K562 (cell line): Measurements from ENCODE around the gene CCL19. TPM values are rescaled to one million over a fixed set of nuclear protein-coding genes. Genes with fewer than 3 reads are reported as not detected.
A peak's percentile ranks its signal among the peaks of the same experiment; 100 is the strongest.

ENCODE experiments used
- ARID2 ChIP-seq: fragments of 450-650 bp; IDR thresholded peaks from 2 replicates; pipeline ENCODE4 v1.6.1; 2017; ENCODE audit warnings: antibody characterized with exemption, mild to moderate bottlenecking
- CEBPB ChIP-seq: fragments of 450-650 bp; IDR thresholded peaks from 2 replicates; pipeline ENCODE4 v1.6.1; 2016; ENCODE audit warnings: missing genetic modification characterization, missing compliant biosample characterization
- CREB1 ChIP-seq, 2 experiments: sonication (generic) in 1 of 2; formaldehyde crosslinking in 1 of 2; IDR thresholded peaks; 2 replicates each; pipeline versions ENCODE4 v1.6.1 to v1.8.0; 2012 to 2022; ENCODE audit warnings: inconsistent platforms in 1 of 2, mild to moderate bottlenecking in 1 of 2, missing genetic modification reagents in 1 of 2, moderate library complexity in 1 of 2
- EZH2 ChIP-seq: IDR thresholded peaks from 2 replicates; pipeline ENCODE4 v1.6.1; 2012; ENCODE audit warnings: low read depth, mild to moderate bottlenecking, inconsistent platforms, low read length, borderline replicate concordance
- FIP1L1 ChIP-seq: fragments of 200-400 bp; formaldehyde crosslinking; IDR thresholded peaks from 2 replicates; pipeline ENCODE4 v1.6.1; 2018; ENCODE audit warnings: mild to moderate bottlenecking, low read depth, low read length; ENCODE audit not compliant: poor library complexity, severe bottlenecking
- FOXP4 ChIP-seq: sonication (generic); formaldehyde crosslinking; IDR thresholded peaks from 2 replicates; pipeline ENCODE4 v1.8.0; 2022; ENCODE audit warnings: mild to moderate bottlenecking, missing genetic modification reagents, borderline replicate concordance
- HBP1 ChIP-seq: fragments of 450-650 bp; formaldehyde crosslinking; IDR thresholded peaks from 2 replicates; pipeline ENCODE4 v1.4.0; 2022; ENCODE audit warnings: missing genetic modification characterization
- HDAC2 ChIP-seq: fragments of 450-650 bp; IDR thresholded peaks from 2 replicates; pipeline ENCODE4 v1.6.1; 2016; ENCODE audit warnings: mild to moderate bottlenecking
- HMG20B ChIP-seq: fragments of 250-450 bp; sonication (Bioruptor Pico); IDR thresholded peaks from 2 replicates; pipeline ENCODE4 v1.5.0; 2021; ENCODE audit warnings: mild to moderate bottlenecking
- NBN ChIP-seq: fragments of 450-650 bp; IDR thresholded peaks from 2 replicates; pipeline ENCODE4 v1.6.1; 2016; ENCODE audit warnings: low read depth, mild to moderate bottlenecking
- NFRKB ChIP-seq: fragments of 450-650 bp; IDR thresholded peaks from 2 replicates; pipeline ENCODE4 v1.6.1; 2016; ENCODE audit warnings: low read depth
- SETDB1 ChIP-seq: IDR thresholded peaks from one replicate; pipeline ENCODE4 v1.6.1; 2012; ENCODE audit warnings: low read length, control low read depth, inconsistent platforms
- SNIP1 ChIP-seq: fragments of 450-650 bp; IDR thresholded peaks from 2 replicates; pipeline ENCODE4 v1.7.1; 2017; ENCODE audit warnings: low read depth, mild to moderate bottlenecking
- SUPT5H ChIP-seq: fragments of 450-650 bp; IDR thresholded peaks from 2 replicates; pipeline ENCODE4 v1.6.1; 2016
- TAF9B ChIP-seq: fragments of 450-650 bp; IDR thresholded peaks from 2 replicates; pipeline ENCODE4 v1.6.1; 2018; ENCODE audit warnings: mild to moderate bottlenecking; ENCODE audit not compliant: partially characterized antibody
- VEZF1 ChIP-seq: fragments of 200-800 bp; sonication (Bioruptor generic); IDR thresholded peaks from 2 replicates; pipeline ENCODE4 v1.6.1; 2017; ENCODE audit warnings: missing genetic modification characterization, missing compliant biosample characterization
- ZNF655 ChIP-seq: fragments of 250-450 bp; sonication (Bioruptor Pico); IDR thresholded peaks from 2 replicates; pipeline ENCODE4 v1.5.0; 2021
- polyA plus RNA-seq, 8 experiments: library from polyadenylated mRNA; depleted of rRNA in 4 of 8; stranded (reverse) in 5 of 8; unstranded in 3 of 8; fragments of >200 nt; fragmentation: Nextera tagmentation in 2 of 8; fragmentation: Illumina TruSeq in 1 of 8; extraction: Ambion mirVana in 2 of 8; extraction: Trizol in 1 of 8; gene quantifications; 2 replicates each; pipeline versions ENCODE4 v1.2.1 to v1.2.3, GENCODE V29; 2011 to 2014; ENCODE audit warnings: inconsistent platforms in 1 of 8, missing spikeins in 1 of 8
- total RNA-seq, 7 experiments: library from RNA; depleted of rRNA in 6 of 7; stranded (reverse); fragments of >200 nt in 6 of 7; fragmentation: Illumina TruSeq in 2 of 7; extraction: Trizol in 2 of 7; gene quantifications; 2 replicates each; pipeline versions ENCODE4 v1.2.1 to v1.2.3, GENCODE V29; 2011 to 2021; ENCODE audit warnings: low replicate concordance in 1 of 7

CCL19 gene
- total and polyA plus RNA-seq, 9 of the 15 experiments (the other 6 are each of a cell fraction or from before 2014, with no cell fraction given) = not detected

- TF ChIP-seq ZNF655 (CRISPR knock-in tag) (no peak), HDAC2 (0 out of 2 replicates have a peak, but pooled peaks have one; percentile 30), TAF9B (peak; percentile 89), FIP1L1 (no peak), VEZF1 (CRISPR knock-in tag) (peak; percentile 90), FOXP4 (CRISPR knock-in tag) (no peak), CEBPB (peak; percentile 85), HMG20B (CRISPR knock-in tag) (no peak), NBN (no peak), CREB1 (IDR thresholded peaks at IDR 0.05) (peak; percentile 96), CREB1 (CRISPR knock-in tag; IDR thresholded peaks at IDR 0.05) (peak; percentile 93), EZH2 (no peak), SETDB1 (no peak), SUPT5H (peak; percentile 95), NFRKB (peak; percentile 84; the same call in 1 of the 2 replicates), ARID2 (no peak), SNIP1 (no peak), HBP1 (no peak)
Measured at GRCh38 chr9:34665381-34666250, 25.5 kb downstream of the CCL19 start (continued).
